GM12878 (cell line): ENCODE results near the gene ZNF804B. TPM values are rescaled to one million over a fixed set of nuclear protein-coding genes. Genes with fewer than 3 reads are reported as not detected.

Experiments
- ATAC-seq: fragments of 200-7000 bp; cut with Tn5 transposase; 3 replicates; pipeline ENCODE4 v1.9.1; 2020; ENCODE audit warnings: mild to moderate bottlenecking, moderate library complexity
- BruUV-seq: library from RNA; stranded (reverse); fragments of 400-500 nt; replicated peaks from 2 replicates; lab custom pipeline; 2021; lab: Mats Ljungman, UMichigan
- CTCF ChIA-PET: fragments of 300-600 bp; sonication (Branson Sonifier 250); formaldehyde crosslinking; extraction: SDS; loops from one replicate; lab custom pipeline; 2021; ENCODE audit warnings: inconsistent platforms; lab: Yijun Ruan, JAX
- POLR2A ChIA-PET: fragments of 350-600 bp; formaldehyde crosslinking; extraction: SDS; loops from one replicate; lab custom pipeline; 2021; ENCODE audit warnings: inconsistent platforms; lab: Charles Lee
- RAD21 ChIA-PET: fragments of 300-600 bp; sonication (Branson Sonifier 250); formaldehyde crosslinking; loops from one replicate; lab custom pipeline; 2023; ENCODE audit warnings: antibody characterized with exemption; ENCODE audit not compliant: unreplicated experiment; lab: Charles Lee
- SMC1A ChIA-PET: fragments of 300-600 bp; sonication (Branson Sonifier 250); formaldehyde crosslinking; loops from one replicate; lab custom pipeline; 2023; ENCODE audit not compliant: unreplicated experiment, uncharacterized antibody; lab: Charles Lee
- DNase-seq: peaks from one replicate; pipeline ENCODE4 v3.0.0-alpha.2; 2011; ENCODE audit warnings: low read depth, low spot score
- FAIRE-seq: peaks from 3 replicates; lab custom pipeline; 2011; peaks lifted over from hg19 to GRCh38; lab: Jason Lieb, UNC
- H2AFZ ChIP-seq: 2 replicates; pipeline ENCODE4 v1.6.0; 2011; ENCODE audit warnings: low read depth, low read length, control low read depth; ENCODE audit not compliant: control insufficient read depth
- H3K27ac ChIP-seq: 2 replicates; pipeline ENCODE4 v1.5.1; 2011; ENCODE audit warnings: control low read depth; ENCODE audit not compliant: control insufficient read depth, insufficient read depth
- H3K27me3 ChIP-seq, 2 experiments: replicated peaks in 1 of 2; 2 replicates each; pipeline versions ENCODE4 v1.6.0 to v1.6.1; 2011; ENCODE audit warnings: low read length in 1 of 2; ENCODE audit not compliant: control insufficient read depth in 2 of 2, insufficient read depth in 2 of 2
- H3K36me3 ChIP-seq, 2 experiments: 2 replicates each; pipeline ENCODE4 v1.5.1; 2011; ENCODE audit warnings: low read length in 1 of 2; ENCODE audit not compliant: control insufficient read depth in 2 of 2, insufficient read depth in 2 of 2
- H3K4me1 ChIP-seq: 2 replicates; pipeline ENCODE4 v1.6.1; 2011; ENCODE audit warnings: mild to moderate bottlenecking, low read length, moderate library complexity, mixed read lengths; ENCODE audit not compliant: control insufficient read depth, insufficient read depth
- H3K4me2 ChIP-seq: 2 replicates; pipeline ENCODE4 v1.6.0; 2011; ENCODE audit warnings: control low read depth; ENCODE audit not compliant: control insufficient read depth, insufficient read depth
- H3K4me3 ChIP-seq: fragments of 200-600 bp; sonication (generic); 2 replicates; pipeline ENCODE4 v1.5.1; 2016
- H3K79me2 ChIP-seq: 2 replicates; pipeline ENCODE4 v1.6.0; 2011; ENCODE audit warnings: low read length; ENCODE audit not compliant: control insufficient read depth, insufficient read depth
- H3K9ac ChIP-seq: 2 replicates; pipeline ENCODE4 v1.8.0; 2011; ENCODE audit warnings: low read length, control low read depth, mixed read lengths; ENCODE audit not compliant: control insufficient read depth, insufficient read depth
- H3K9me3 ChIP-seq: replicated peaks from 3 replicates; pipeline ENCODE4 v1.5.1; 2011; ENCODE audit warnings: mild to moderate bottlenecking, low read length; ENCODE audit not compliant: control insufficient read depth, insufficient read depth
- H4K20me1 ChIP-seq: 2 replicates; pipeline ENCODE4 v1.6.0; 2011; ENCODE audit not compliant: control insufficient read depth, insufficient read depth
- ATF7 ChIP-seq: fragments of 450-650 bp; IDR thresholded peaks from 2 replicates; pipeline ENCODE4 v1.6.1; 2016; ENCODE audit warnings: low read depth, mild to moderate bottlenecking
- ETV6 ChIP-seq, 2 experiments: fragments of 450-650 bp in 1 of 2; IDR thresholded peaks in 1 of 2; conservative IDR thresholded peaks in 1 of 2; 2 replicates each; pipeline ENCODE4 v1.6.1; 2014; ENCODE audit warnings: antibody characterized with exemption in 1 of 2, borderline replicate concordance in 1 of 2, low read depth in 1 of 2, mild to moderate bottlenecking in 1 of 2, moderate library complexity in 1 of 2
- LARP7 ChIP-seq: fragments of 450-650 bp; IDR thresholded peaks from 2 replicates; pipeline ENCODE4 v1.6.1; 2017; ENCODE audit warnings: mild to moderate bottlenecking
- NFYB ChIP-seq: IDR thresholded peaks from 2 replicates; pipeline ENCODE4 v1.6.1; 2011; ENCODE audit warnings: low read depth, mild to moderate bottlenecking, low read length, improper control_type of control experiment, moderate library complexity; ENCODE audit not compliant: insufficient read depth
- NR2C1 ChIP-seq: fragments of 450-650 bp; IDR thresholded peaks from 2 replicates; pipeline ENCODE4 v1.6.1; 2017; ENCODE audit warnings: antibody characterized with exemption, mild to moderate bottlenecking, moderate library complexity
- NRF1 ChIP-seq: conservative IDR thresholded peaks from 2 replicates; pipeline ENCODE4 v1.6.1; 2011; ENCODE audit warnings: mild to moderate bottlenecking, low read depth, low read length, improper control_type of control experiment
- POLR2A ChIP-seq: IDR thresholded peaks from 2 replicates; pipeline ENCODE4 v1.6.1; 2011; ENCODE audit warnings: low read depth, mild to moderate bottlenecking, low read length
- RCOR1 ChIP-seq: conservative IDR thresholded peaks from 2 replicates; pipeline ENCODE4 v1.6.1; 2012; ENCODE audit warnings: low read depth, low read length, improper control_type of control experiment
- RUNX3 ChIP-seq: IDR thresholded peaks from 2 replicates; pipeline ENCODE4 v1.6.1; 2012; ENCODE audit warnings: low read length, inconsistent platforms
- SPI1 ChIP-seq: IDR thresholded peaks from 2 replicates; pipeline ENCODE4 v1.6.1; 2011; ENCODE audit warnings: low read depth, mild to moderate bottlenecking, low read length, moderate library complexity, borderline replicate concordance; ENCODE audit not compliant: insufficient read depth
- STAT1 ChIP-seq: fragments of 450-650 bp; conservative IDR thresholded peaks from 2 replicates; pipeline ENCODE4 v1.6.1; 2014; ENCODE audit warnings: antibody characterized with exemption, mild to moderate bottlenecking
- TARDBP ChIP-seq: IDR thresholded peaks from 2 replicates; pipeline ENCODE4 v1.6.1; 2016; ENCODE audit warnings: borderline replicate concordance
- USF2 ChIP-seq: IDR thresholded peaks from 2 replicates; pipeline ENCODE4 v1.6.1; 2011; ENCODE audit warnings: low read depth, low read length, improper control_type of control experiment, borderline replicate concordance
- ZNF217 ChIP-seq: fragments of 450-650 bp; IDR thresholded peaks from 2 replicates; pipeline ENCODE4 v1.6.1; 2017; ENCODE audit warnings: antibody characterized with exemption, mild to moderate bottlenecking
- WGBS: methylation state at CpG from one replicate; pipeline ENCODE4 v1.1.6; 2016; ENCODE audit warnings: low lambda C conversion rate; ENCODE audit not compliant: insufficient replicate concordance, insufficient coverage; ENCODE audit errors: missing lambda C conversion rate; 5-methylcytosine and 5-hydroxymethylcytosine counted together
- in situ Hi-C: fragments of 300-500 bp; cut with MboI; formaldehyde crosslinking; loops from 9 replicates; pipeline ENCODE4 v1.14.3; 2018; ENCODE audit warnings: mixed read lengths
- intact Hi-C: fragments of 100-400 bp; cut with micrococcal nuclease; formaldehyde crosslinking; loops from one replicate; pipeline ENCODE4 v1.14.2; 2022; ENCODE audit not compliant: unreplicated experiment
- polyA plus RNA-seq, 11 experiments: library from polyadenylated mRNA; depleted of rRNA in 4 of 11; unstranded in 6 of 11; stranded (reverse) in 5 of 11; fragments of >200 nt; fragmentation: Nextera tagmentation in 4 of 11; fragmentation: Illumina TruSeq in 1 of 11; extraction: Ambion mirVana in 4 of 11; extraction: Trizol in 1 of 11; gene quantifications; 1 replicate in 1 of 11; 2 replicates in 10 of 11; pipeline versions ENCODE4 v1.2.1 to v1.2.3, GENCODE V29; 2011 to 2016; ENCODE audit warnings: inconsistent platforms in 2 of 11, missing spikeins in 2 of 11, low read depth in 1 of 11
- total RNA-seq, 4 experiments: library from RNA; depleted of rRNA in 3 of 4; stranded (reverse); fragments of >200 nt in 3 of 4; fragmentation: Illumina TruSeq in 1 of 4; extraction: Trizol in 1 of 4; gene quantifications; 2 replicates each; pipeline versions ENCODE4 v1.2.1 to v1.2.3, GENCODE V29; 2013 to 2021

ZNF804B gene
- total and polyA plus RNA-seq, 10 of the 15 experiments (the other 5 are each of a cell fraction or from before 2014, with no cell fraction given), result not detected

GRCh38 chr7:89094269-89094668 lies 334.8 kb downstream of the ZNF804B start:
- Histone ChIP-seq H3K9me3 (no peaks in the 10 kb centered on the region), H3K9ac (no peak overlapping the region), H3K79me2 (no peaks in the 10 kb centered on the region), H3K27me3 (no peaks in the 10 kb centered on the region), H3K36me3 (no peaks in the 10 kb centered on the region), H2AFZ (no peak overlapping the region), H3K4me2 (no peak overlapping the region), H3K4me1 (no peaks in the 10 kb centered on the region), H3K27ac (no peak overlapping the region), H4K20me1 (no peaks in the 10 kb centered on the region), H3K4me3 (no peak overlapping the region)
- DNase-seq (no peak), FAIRE-seq (no peak), ATAC-seq (no peak)
- SMC1A ChIA-PET, result no interaction called here
- RAD21 ChIA-PET, result no interaction called here
- TF ChIP-seq RCOR1, result no peak
- no peak for TF ChIP-seq POLR2A
- TF ChIP-seq NRF1, result no peak
- TF ChIP-seq NR2C1, result no peak
- no peak for TF ChIP-seq SPI1
- TF ChIP-seq USF2, result no peak
- TF ChIP-seq ZNF217, result no peak
- no peak for TF ChIP-seq TARDBP
- no peak for TF ChIP-seq ETV6 (conservative IDR thresholded peaks at IDR 0.05 in 1 of 2, IDR thresholded peaks at IDR 0.05 in 1 of 2; ENCODE audit: borderline replicate concordance in 1 of 2, low read depth in 1 of 2)
- TF ChIP-seq LARP7, result no peak
- no peak for TF ChIP-seq STAT1
- no peak for TF ChIP-seq NFYB
- TF ChIP-seq RUNX3, result no peak
- no peak for TF ChIP-seq ATF7
- intact Hi-C loops, result no loop called here
- 33% methylated on average over 3 of the region's 3 CpGs for WGBS
- in situ Hi-C loops, result no loop called here
- CTCF ChIA-PET, result no interaction called here
- POLR2A ChIA-PET, result no interaction called here
- BruUV-seq, result no TSS peak
